Measurements from ENCODE around the gene CENPP.

DNA sequence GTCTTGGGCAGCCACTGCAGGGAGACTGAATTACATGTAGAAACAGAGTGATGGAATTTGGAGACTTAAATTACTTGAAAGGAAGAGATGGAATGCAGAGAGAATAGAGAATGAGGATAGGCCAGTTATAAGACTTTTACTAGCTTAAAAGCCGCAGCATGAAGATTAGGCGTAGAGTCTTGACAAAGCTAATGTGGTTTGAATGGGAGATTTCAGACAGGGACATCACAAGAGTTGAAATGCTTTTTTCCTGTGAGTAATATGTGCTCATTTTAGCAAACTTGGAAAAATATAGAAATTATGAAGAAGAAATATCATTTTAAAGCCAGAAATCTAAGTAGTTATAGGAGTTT lies 7.5 kb downstream of the CENPP start:
- TF ChIP-seq POLR2AphosphoS5 (IDR thresholded peaks at IDR 0.05; ENCODE audit: low read depth, low read length) (no peak), PAX5 (IDR thresholded peaks at IDR 0.05; ENCODE audit: insufficient read depth, low read length, severe bottlenecking) (no peak)
